Head of caudate nucleus (tissue), 42 donors: ENCODE data around the gene TEX48.
A peak's percentile ranks its signal among the peaks of the same experiment; 100 is the strongest.

Source experiments
- DNase-seq, 42 donors: peaks; one replicate each; pipeline versions ENCODE4 v3.0.0 to v3.0.0-alpha.2; 2020 to 2021; ENCODE audit warnings: mixed read lengths in 7 of 42
- intact Hi-C: fragments of 100-400 bp; cut with DNase I; formaldehyde crosslinking; loops from one replicate; pipeline ENCODE4 v1.15.0; 2022

The TEX48 gene

GRCh38 chr9:114681594-114682332, at the start of gene TEX48:
TSS of gene TEX48 (minus strand) at chr9:114682192. CDS start at chr9:114671723, 10,469 bp downstream.
- peak in 39 of 42 donors; percentile 18 to 78 (median 52) for DNase-seq
- intact Hi-C loops, result loop anchor here (5.0 kb wide), 1 partner anchor 231 kb away; no protein-coding TSS in a partner anchor

DNA sequence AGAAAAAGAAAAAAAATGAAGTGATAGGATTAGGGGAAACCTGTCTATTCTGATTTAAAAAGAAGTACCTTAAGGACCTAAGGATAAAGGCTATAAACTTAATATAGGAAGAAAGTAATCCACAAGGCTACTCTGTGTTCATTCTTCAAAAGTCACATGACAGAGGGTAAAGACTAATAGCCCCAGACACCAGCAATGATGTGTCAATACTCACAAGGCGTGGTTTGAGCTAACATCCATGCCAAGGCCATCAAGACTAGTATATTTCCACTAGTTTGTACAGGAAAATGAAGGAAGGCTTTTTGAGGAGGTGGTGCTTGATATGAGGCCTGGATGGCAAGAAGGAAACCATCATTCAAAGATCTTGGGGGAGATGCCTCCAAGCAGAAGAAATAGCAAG, 49.7 kb upstream of the TEX48 start:
- no peak for DNase-seq
- intact Hi-C loops, result no loop called here

GRCh38 chr9:114729706-114730105, 47.7 kb upstream of the TEX48 start:
- DNase-seq, result peak in 9 of 42 donors; percentile 11 to 54 (median 33)
- intact Hi-C loops, result no loop called here

DNA sequence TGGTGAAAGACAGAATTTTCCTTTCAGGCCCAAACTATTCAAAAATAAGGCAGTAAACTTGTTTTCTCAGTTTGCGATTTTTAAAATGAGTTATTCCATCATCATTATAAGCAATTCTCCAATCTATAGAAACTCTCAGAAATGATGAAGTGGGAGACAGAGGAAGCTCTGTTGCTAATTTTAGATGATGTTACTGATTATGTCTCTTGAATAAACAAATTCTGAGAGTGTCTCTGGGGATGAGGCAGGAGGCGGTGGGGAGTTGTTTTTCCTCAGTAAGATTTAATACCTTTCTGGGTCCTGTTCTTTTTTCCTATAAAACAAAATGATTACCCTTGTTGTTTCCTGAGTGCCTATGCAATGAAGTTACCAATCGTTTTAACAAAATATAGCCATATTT, 43.9 kb upstream of the TEX48 start:
- intact Hi-C loops, result no loop called here
- no peak for DNase-seq

DNA sequence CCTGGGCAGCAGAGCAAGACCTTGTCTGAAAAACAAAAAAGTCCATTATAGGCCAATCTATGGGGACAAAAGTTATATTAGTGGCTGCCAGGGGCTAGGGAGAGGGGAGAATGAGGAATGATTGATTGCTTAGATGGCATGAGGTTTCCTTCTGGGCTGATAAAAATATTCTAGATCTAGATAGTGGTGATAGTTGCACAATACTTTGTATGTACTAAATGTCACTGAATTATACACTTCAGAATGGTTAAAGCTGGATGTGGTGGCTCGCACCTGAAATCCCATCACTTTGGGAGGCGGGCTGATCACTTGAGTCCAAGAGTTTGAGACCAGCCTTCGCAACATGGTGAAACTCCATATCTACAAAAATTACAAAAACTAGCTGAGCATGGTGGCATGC, 42.8 kb upstream of the TEX48 start:
- no peak for DNase-seq
- intact Hi-C loops, result no loop called here

- intact Hi-C loops, result no loop called here
- no peak for DNase-seq
Measured at GRCh38 chr9:114723931-114724330, 41.9 kb upstream of the TEX48 start.

DNA sequence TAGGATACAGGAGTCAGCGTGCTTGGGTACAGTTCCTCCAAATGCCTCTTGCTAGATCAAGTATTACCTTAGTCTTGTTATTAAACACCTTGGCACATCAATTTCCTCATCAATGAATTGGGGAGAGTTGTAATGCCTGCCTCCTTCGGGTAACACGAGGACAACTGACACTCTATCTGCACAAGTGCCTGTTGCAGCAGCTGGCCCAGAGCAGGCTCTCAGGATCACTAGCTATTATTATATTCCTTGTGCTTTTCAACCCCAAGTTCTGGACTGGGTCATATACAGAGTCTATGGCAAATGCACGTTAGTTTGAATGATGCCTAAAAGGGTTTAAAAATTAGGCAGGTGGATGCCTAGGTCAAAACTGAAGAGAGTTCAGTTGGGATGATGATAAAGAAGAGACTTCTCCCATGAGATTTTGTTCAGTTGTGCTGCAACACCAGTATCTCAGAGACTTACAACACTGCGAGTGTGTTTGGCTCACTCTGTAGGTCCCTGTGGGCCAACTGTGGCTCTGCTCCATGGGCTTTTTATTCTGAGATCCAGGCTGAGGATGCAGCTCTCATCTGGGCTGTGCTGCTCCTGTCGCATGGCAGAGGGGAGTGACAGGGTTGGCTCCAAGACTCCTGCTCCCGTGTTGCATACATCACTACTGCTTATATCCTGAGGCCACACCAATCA, 41.1 kb upstream of the TEX48 start:
- intact Hi-C loops, result no loop called here
- DNase-seq, result no peak

GRCh38 chr9:114722081-114722621, 40.2 kb upstream of the TEX48 start:
- intact Hi-C loops, result no loop called here
- DNase-seq, result no peak

DNA sequence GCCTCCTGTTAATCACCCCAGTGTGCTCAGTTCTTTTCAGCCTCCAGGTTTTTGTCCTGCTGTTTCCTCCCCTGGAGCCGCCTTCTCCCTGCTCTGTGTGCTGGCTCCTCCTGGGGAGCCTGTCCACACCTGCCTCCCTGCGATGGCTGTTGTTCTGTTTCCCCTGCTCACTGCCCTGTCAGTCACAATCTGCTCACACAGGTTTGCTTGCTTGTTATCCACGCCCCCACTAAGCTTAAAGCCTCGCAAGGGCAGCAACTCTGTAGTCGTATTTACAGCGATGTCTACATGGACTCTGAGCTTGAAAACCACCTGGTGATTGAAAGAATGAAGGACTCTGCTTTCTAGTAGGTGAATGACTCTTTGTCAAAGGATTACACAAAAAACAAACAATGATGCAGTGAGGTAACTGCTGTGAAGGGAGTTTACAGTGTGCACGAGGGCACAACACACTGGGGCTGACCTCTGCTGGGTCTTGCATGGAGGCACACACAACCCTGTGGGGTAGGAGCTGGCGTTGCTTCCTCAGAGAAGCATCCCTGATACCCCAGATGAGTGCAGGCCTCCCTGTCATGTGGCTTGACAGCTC, 39.6 kb upstream of the TEX48 start:
- intact Hi-C loops, result no loop called here
- DNase-seq, result no peak

- DNase-seq, result no peak
- intact Hi-C loops, result no loop called here
Measured at GRCh38 chr9:114720086-114720676, 38.2 kb upstream of the TEX48 start.

DNA sequence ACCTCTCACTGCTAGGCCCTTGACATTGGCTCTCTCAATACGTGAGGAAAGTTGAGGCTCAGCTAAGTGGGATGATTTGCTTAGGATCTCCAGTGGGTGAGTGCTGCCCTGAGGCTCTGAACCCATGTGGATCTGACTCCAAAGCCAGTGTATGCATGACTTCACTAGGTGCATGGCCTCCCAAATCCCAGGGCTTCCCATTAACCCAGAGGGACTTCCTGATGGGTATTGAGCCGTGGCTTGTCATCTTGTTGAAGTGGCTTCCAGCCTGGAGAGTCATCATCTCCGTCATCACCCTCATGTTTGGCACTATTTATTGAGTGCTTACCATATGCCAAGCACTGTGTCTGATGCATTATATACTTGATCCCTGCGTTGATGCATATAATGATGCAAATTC, 37.3 kb upstream of the TEX48 start:
- intact Hi-C loops, result no loop called here
- DNase-seq, result no peak

GRCh38 chr9:114718801-114719221, 36.8 kb upstream of the TEX48 start:
- DNase-seq, result no peak
- intact Hi-C loops, result no loop called here

DNA sequence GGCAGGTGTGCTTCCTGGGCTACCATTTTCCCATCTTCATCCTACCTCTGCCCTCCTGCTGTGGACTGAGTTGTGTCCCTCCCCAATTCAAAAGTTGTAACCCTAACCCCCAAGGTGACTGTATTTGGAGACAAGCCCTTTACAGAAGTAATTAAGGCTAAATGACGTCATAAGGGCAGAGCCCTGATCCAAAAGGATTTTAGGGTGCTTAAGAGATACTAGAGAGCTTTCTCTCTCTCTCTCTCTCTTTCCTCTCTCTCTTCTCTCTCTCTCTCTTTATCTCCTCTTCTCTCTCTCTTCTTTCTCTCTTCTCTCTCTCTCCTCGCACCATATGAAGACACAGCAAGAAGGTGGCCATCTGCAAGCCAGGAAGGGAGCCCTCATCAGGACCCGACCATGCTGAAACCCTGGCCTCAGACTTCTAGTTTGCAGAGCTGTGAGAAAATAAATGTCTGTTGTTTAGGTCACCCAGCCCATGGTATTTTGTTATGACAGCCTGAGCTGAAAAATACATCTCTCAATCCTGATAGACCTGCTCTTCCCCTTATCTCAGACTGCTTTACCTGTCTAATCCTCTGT, 36.0 kb upstream of the TEX48 start:
- DNase-seq, result no peak
- intact Hi-C loops, result no loop called here

DNA sequence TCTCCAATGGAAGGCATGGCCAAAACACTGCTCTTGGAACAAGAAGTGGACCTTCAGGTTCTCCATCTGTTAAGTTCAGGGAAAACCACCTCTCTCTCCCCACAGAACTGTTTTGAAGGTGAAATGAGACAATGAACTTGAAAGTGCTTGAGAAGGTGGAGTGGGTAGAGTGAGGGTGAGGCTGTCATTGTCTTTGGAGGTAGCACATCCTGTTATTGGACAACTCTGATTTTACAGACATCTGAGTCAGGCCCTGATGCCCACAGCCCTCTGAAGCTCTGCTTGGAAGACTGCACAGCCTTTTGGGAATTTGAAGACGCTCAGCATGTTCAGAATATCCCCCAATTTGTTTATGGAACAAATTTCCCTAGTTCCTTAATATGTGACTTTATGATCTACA, 27.6 kb upstream of the TEX48 start:
- intact Hi-C loops, result no loop called here
- no peak for DNase-seq

DNA sequence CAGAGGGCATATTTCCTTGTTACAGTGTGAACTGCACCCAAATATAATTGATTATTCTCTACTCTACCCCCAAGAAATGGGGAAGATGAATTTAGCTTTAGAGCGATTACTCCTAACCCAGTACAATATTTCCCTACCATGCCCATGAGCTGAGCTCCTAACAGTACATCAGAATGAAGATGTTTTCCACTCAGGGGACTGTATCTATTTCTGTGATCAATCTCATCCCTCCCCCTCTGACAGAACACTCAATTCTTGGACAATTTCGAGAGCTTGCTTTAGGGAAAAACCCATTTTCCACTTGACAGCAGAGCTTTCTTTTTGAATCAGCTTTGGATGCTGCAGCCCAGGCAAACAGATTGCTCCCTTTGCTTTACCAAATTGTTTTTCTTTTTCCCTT, 24.7 kb upstream of the TEX48 start:
- intact Hi-C loops, result no loop called here
- DNase-seq, result no peak

GRCh38 chr9:114701988-114702387, 20.0 kb upstream of the TEX48 start:
- DNase-seq, result no peak
- intact Hi-C loops, result no loop called here

GRCh38 chr9:114697951-114698351, 16.0 kb upstream of the TEX48 start:
- DNase-seq, result no peak
- intact Hi-C loops, result no loop called here

DNA sequence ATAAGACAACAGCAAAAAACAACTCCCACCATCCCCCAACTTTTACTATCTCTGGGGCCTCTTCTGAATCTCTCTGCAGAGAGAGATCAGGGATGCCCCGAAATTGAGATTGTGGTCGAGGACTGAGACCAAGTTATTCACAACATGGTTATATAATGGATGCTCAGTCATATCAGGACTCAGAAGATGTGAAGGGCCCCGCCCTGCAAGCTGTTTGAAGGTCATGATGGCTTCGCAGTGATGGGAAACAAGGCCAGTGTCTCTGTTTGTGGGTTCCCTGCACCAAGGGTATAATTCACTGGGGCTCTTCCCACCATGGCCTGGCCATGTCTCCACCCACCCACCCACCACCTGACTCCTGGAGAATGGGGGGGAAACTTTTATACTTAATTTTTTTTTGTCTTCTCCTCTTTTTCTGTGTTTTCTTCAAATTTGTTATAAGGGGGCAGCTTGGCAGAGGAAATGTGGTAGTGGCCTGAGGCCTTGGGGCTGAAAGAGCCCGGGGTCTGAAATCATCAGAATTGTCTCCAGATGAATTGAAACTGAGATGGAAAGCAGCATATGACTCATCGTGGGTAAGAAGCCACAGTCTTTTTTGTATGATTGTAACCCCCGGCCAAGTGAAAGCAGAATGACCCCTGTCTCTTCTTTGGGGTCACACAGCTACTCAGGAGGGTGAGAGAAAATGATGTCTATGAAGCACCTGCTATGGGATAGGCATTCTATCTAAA, 15.0 kb upstream of the TEX48 start:
- no peak for DNase-seq
- intact Hi-C loops, result no loop called here

DNA sequence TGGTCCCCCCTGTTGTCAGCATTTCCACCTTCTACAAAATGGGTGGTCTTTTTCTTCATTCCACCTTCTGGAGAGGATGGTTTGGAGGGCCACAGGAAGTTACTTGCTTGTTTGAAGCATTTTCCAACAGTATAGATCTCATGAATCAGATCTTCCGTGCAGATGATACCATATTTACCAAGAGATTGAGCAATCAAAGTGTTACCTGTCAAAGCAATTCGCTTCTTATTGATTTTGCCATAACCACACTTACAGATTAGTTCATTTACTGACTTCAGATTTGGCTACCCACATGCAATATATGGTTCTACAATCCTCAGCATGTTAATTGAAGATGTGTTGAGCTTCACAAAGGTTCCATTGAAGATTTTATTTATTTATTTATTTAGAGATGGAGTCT, 14.0 kb upstream of the TEX48 start:
- intact Hi-C loops, result no loop called here
- no peak for DNase-seq
